Smooth muscle cell (in vitro differentiated cells): ENCODE measurements around the gene BRD3. TPM values are rescaled to one million over a fixed set of nuclear protein-coding genes. Genes with fewer than 3 reads are reported as not detected.

ENCODE experiments used
- DNase-seq: peaks from one replicate; lab custom pipeline; 2025; ENCODE audit not compliant: unreplicated experiment; lab: John Stamatoyannopoulos, UW
- H2AFZ ChIP-seq: fragments of 200-600 bp; sonication (generic); 2 replicates; pipeline ENCODE4 v1.6.0; 2016; ENCODE audit warnings: antibody characterized with exemption, low read depth, mild to moderate bottlenecking
- H3F3A ChIP-seq: fragments of 200-600 bp; sonication (generic); 2 replicates; pipeline ENCODE4 v1.6.0; 2017; ENCODE audit warnings: antibody characterized with exemption, low read depth
- H3K27ac ChIP-seq: fragments of 200-600 bp; sonication (generic); 2 replicates; pipeline ENCODE4 v1.5.1; 2016; ENCODE audit warnings: low read depth, mild to moderate bottlenecking
- H3K27me3 ChIP-seq: fragments of 200-600 bp; sonication (generic); 2 replicates; pipeline ENCODE4 v1.6.1; 2016; ENCODE audit warnings: low read depth, mild to moderate bottlenecking
- H3K36me3 ChIP-seq: fragments of 200-600 bp; sonication (generic); 2 replicates; pipeline ENCODE4 v1.5.1; 2016; ENCODE audit warnings: low read depth
- H3K4me1 ChIP-seq: fragments of 200-600 bp; sonication (generic); 2 replicates; pipeline ENCODE4 v1.5.1; 2016; ENCODE audit warnings: low read depth
- H3K4me2 ChIP-seq: fragments of 200-600 bp; sonication (generic); 2 replicates; pipeline ENCODE4 v1.6.0; 2016; ENCODE audit warnings: mild to moderate bottlenecking
- H3K4me3 ChIP-seq: fragments of 200-600 bp; sonication (generic); 2 replicates; pipeline ENCODE4 v1.5.1; 2016; ENCODE audit warnings: mild to moderate bottlenecking
- H3K79me2 ChIP-seq: fragments of 200-600 bp; sonication (generic); 2 replicates; pipeline ENCODE4 v1.6.0; 2016; ENCODE audit warnings: low read depth, mild to moderate bottlenecking
- H3K9ac ChIP-seq: fragments of 200-600 bp; sonication (generic); 2 replicates; pipeline ENCODE4 v1.6.0; 2016; ENCODE audit warnings: low read depth
- H3K9me3 ChIP-seq: fragments of 200-600 bp; sonication (generic); replicated peaks from 2 replicates; pipeline ENCODE4 v1.5.1; 2016; ENCODE audit warnings: low read depth
- H4K20me1 ChIP-seq: fragments of 200-600 bp; sonication (generic); 2 replicates; pipeline ENCODE4 v1.6.0; 2016; ENCODE audit warnings: low read depth
- CTCF ChIP-seq: fragments of 200-600 bp; sonication (generic); IDR thresholded peaks from 2 replicates; pipeline ENCODE4 v1.5.1; 2017; ENCODE audit warnings: borderline replicate concordance, mild to moderate bottlenecking, antibody characterized with exemption; ENCODE audit not compliant: insufficient read depth, poor library complexity, severe bottlenecking
- WGBS: methylation state at CpG from one replicate; pipeline ENCODE4 v1.1.7; 2016; ENCODE audit warnings: low lambda C conversion rate; 5-methylcytosine and 5-hydroxymethylcytosine counted together
- polyA plus RNA-seq: library from polyadenylated mRNA; unstranded; fragments of >200 nt; fragmentation: Nextera tagmentation; extraction: Ambion mirVana; gene quantifications from 2 replicates; pipeline ENCODE4 v1.2.1, GENCODE V29; 2016
- total RNA-seq: library from RNA; depleted of rRNA; stranded (reverse); fragments of >200 nt; gene quantifications from 2 replicates; pipeline ENCODE4 v1.2.3, GENCODE V29; 2014

The BRD3 gene
- total and polyA plus RNA-seq, 2 experiments from 2014 or later = 9.2 to 34.1 TPM

- H3K9ac ChIP-seq = no peak overlapping the region
- 83% methylated on average over 2 of the region's 2 CpGs for WGBS
- no peaks in the 10 kb centered on the region for H3K79me2 ChIP-seq
- H3K4me1 ChIP-seq = no peaks in the 10 kb centered on the region
- no peak overlapping the region for H3K27ac ChIP-seq
- H2AFZ ChIP-seq = no peak overlapping the region
- no peak overlapping the region for H3K4me2 ChIP-seq
- no peaks in the 10 kb centered on the region for H4K20me1 ChIP-seq
- no peak for DNase-seq
- H3F3A ChIP-seq = no peaks in the 10 kb centered on the region
- no peak overlapping the region for H3K4me3 ChIP-seq
- H3K9me3 ChIP-seq = no peaks in the 10 kb centered on the region
- H3K36me3 ChIP-seq = no peaks in the 10 kb centered on the region
- no peak for TF ChIP-seq CTCF
- H3K27me3 ChIP-seq = no peaks in the 10 kb centered on the region
Measured at GRCh38 chr9:134002796-134003195, 65.0 kb downstream of the BRD3 start.

GRCh38 chr9:133999851-134000265 is 68.0 kb downstream of the BRD3 start:
- H2AFZ ChIP-seq = no peak overlapping the region
- H3K4me2 ChIP-seq = no peak overlapping the region
- no peak overlapping the region for H3K4me3 ChIP-seq
- TF ChIP-seq CTCF = no peak
- no peaks in the 10 kb centered on the region for H3F3A ChIP-seq
- no peaks in the 10 kb centered on the region for H3K9me3 ChIP-seq
- no peaks in the 10 kb centered on the region for H3K27me3 ChIP-seq
- WGBS = 84% methylated on average over 6 of the region's 6 CpGs
- no peak for DNase-seq
- no peaks in the 10 kb centered on the region for H3K36me3 ChIP-seq
- no peak overlapping the region for H3K9ac ChIP-seq
- no peak overlapping the region for H3K27ac ChIP-seq
- no peaks in the 10 kb centered on the region for H4K20me1 ChIP-seq
- no peaks in the 10 kb centered on the region for H3K79me2 ChIP-seq
- no peaks in the 10 kb centered on the region for H3K4me1 ChIP-seq

- no peak for DNase-seq
- Histone ChIP-seq H3K4me2 (no peak overlapping the region), H3K4me1 (peaks cover 2% of the 10 kb centered on the region), H4K20me1 (no peaks in the 10 kb centered on the region), H3K27ac (no peak overlapping the region), H3K79me2 (no peaks in the 10 kb centered on the region), H3F3A (no peaks in the 10 kb centered on the region), H3K27me3 (no peaks in the 10 kb centered on the region), H3K4me3 (no peak overlapping the region), H3K9me3 (no peaks in the 10 kb centered on the region), H2AFZ (no peak overlapping the region), H3K9ac (no peak overlapping the region), H3K36me3 (no peaks in the 10 kb centered on the region)
- no peak for TF ChIP-seq CTCF
- no CpG with 5 or more reads among the region's 1 CpG for WGBS
Measured at GRCh38 chr9:133998915-133999595, 68.8 kb downstream of the BRD3 start.

- no peaks in the 10 kb centered on the region for H3K36me3 ChIP-seq
- H3K9me3 ChIP-seq = no peaks in the 10 kb centered on the region
- H2AFZ ChIP-seq = no peak overlapping the region
- no peaks in the 10 kb centered on the region for H3F3A ChIP-seq
- TF ChIP-seq CTCF = no peak
- H3K4me1 ChIP-seq = peaks cover 8% of the 10 kb centered on the region
- WGBS = 100% methylated on average over 1 of the region's 2 CpGs
- H3K27ac ChIP-seq = no peak overlapping the region
- H3K79me2 ChIP-seq = no peaks in the 10 kb centered on the region
- no peak overlapping the region for H3K4me3 ChIP-seq
- no peak overlapping the region for H3K9ac ChIP-seq
- no peak overlapping the region for H3K4me2 ChIP-seq
- H3K27me3 ChIP-seq = no peaks in the 10 kb centered on the region
- no peaks in the 10 kb centered on the region for H4K20me1 ChIP-seq
- no peak for DNase-seq
Measured at GRCh38 chr9:133997584-133997983, 70.2 kb downstream of the BRD3 start.
